Upper lobe of right lung (tissue), 1 donor: ENCODE data around the gene ASCC1. TPM values are rescaled to one million over a fixed set of nuclear protein-coding genes. Genes with fewer than 3 reads are reported as not detected.

Source experiments
- ATAC-seq: fragments of 200-7000 bp; cut with Tn5 transposase; one replicate; pipeline ENCODE4 v1.9.1; 2020; ENCODE audit warnings: mild to moderate bottlenecking, moderate library complexity
- DNase-seq: peaks from one replicate; pipeline ENCODE4 v3.0.0-alpha.2; 2020
- H3K27ac ChIP-seq: fragments of 200-600 bp; one replicate; pipeline ENCODE4 v1.8.0; 2022
- H3K27me3 ChIP-seq: fragments of 200-600 bp; one replicate; pipeline ENCODE4 v1.8.0; 2022; ENCODE audit warnings: mild to moderate bottlenecking
- H3K36me3 ChIP-seq: fragments of 200-600 bp; one replicate; pipeline ENCODE4 v1.8.0; 2022
- H3K4me1 ChIP-seq: fragments of 200-600 bp; one replicate; pipeline ENCODE4 v1.8.0; 2022
- H3K4me3 ChIP-seq: fragments of 200-600 bp; one replicate; pipeline ENCODE4 v1.8.0; 2022; ENCODE audit warnings: mild to moderate bottlenecking
- H3K9me3 ChIP-seq: fragments of 200-600 bp; one replicate; pipeline ENCODE4 v1.8.0; 2022
- intact Hi-C: fragments of 100-400 bp; cut with DNase I; formaldehyde crosslinking; loops from one replicate; pipeline ENCODE4 v1.11.0; 2022
- total RNA-seq: library from RNA; stranded (reverse); fragmentation: NEBNext Ultra II Directional; extraction: Animal tissue kit (Norgen Biotek cat#: 25700); gene quantifications from one replicate; pipeline ENCODE4 v1.2.1, GENCODE V29; 2021
- TF ChIP-seq, protein P1 (sequence below): fragments of 200-600 bp; IDR thresholded peaks from one replicate; pipeline ENCODE4 v1.8.0; 2022; ENCODE audit warnings: antibody characterized with exemption
- donor health status: DM: no; HTN: yes; CAD: no; lungs with severe emphysema.

Gene ASCC1
- total RNA-seq, 1 donor from 2014 or later, result 27.4 TPM

DNA sequence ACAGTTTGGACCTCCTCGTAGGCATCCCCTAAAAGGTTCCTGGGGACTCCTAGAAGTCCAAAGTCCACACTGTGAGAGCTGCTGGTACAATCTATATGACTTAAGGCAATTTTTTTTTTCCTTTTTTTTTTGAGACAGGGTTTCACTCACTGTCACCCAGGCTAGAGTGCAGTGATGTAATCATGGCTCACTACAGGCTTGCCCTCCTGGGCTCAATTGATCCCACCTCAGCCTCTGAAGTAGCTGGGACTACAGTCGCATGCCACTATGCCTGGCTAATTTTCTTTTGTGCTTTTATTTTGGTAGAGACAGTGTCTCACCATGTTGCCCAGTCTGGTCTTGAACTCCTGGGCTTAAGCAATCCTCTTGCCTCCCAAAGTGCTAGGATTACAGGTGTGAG is 123.1 kb downstream of the ASCC1 start:
- intact Hi-C loops, result no loop called here
- H3K27ac ChIP-seq, result no peak overlapping the region
- DNase-seq (no peak), ATAC-seq (no peak)
- H3K36me3 ChIP-seq, result peaks cover 9% of the 10 kb centered on the region
- H3K27me3 ChIP-seq, result peaks cover 11% of the 10 kb centered on the region
- TF ChIP-seq, protein P1, sequence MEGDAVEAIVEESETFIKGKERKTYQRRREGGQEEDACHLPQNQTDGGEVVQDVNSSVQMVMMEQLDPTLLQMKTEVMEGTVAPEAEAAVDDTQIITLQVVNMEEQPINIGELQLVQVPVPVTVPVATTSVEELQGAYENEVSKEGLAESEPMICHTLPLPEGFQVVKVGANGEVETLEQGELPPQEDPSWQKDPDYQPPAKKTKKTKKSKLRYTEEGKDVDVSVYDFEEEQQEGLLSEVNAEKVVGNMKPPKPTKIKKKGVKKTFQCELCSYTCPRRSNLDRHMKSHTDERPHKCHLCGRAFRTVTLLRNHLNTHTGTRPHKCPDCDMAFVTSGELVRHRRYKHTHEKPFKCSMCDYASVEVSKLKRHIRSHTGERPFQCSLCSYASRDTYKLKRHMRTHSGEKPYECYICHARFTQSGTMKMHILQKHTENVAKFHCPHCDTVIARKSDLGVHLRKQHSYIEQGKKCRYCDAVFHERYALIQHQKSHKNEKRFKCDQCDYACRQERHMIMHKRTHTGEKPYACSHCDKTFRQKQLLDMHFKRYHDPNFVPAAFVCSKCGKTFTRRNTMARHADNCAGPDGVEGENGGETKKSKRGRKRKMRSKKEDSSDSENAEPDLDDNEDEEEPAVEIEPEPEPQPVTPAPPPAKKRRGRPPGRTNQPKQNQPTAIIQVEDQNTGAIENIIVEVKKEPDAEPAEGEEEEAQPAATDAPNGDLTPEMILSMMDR, result no peak
- peaks cover 8% of the 10 kb centered on the region for H3K4me1 ChIP-seq
- H3K9me3 ChIP-seq, result no peaks in the 10 kb centered on the region
- no peak overlapping the region for H3K4me3 ChIP-seq

DNA sequence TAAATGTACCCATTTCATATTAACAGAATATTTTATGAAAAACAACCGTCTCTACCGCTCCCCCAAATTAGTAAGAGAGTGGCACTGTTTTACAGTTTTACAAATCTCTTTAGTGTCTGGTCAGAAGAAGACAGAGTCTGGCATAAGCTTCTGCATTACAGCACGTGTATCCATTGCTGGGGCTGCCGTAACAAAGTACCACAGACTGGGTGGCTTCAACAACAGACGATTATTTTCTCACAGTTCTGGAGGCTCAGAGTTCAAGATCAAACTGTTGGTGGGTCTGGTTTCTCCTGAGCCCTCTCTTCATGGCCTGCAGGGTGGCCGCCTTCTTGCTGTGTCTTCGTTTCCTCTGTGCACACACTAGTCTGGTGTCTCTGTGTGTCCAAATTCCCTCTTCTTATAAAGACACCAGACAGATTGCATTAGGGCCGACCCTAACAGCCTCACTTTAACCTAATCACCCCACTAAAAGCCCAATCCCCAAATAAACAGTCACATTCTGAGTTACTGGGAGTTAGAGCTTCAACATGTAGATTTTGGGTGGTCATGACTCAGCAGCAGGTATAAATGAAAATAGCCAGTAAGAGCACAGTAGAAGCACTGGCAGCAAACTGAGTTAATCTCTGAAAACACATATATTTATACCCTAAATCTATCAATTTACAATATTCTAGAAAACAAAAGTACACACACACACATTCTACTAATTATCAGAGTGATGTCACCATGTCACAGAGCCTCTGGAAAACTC is 123.7 kb downstream of the ASCC1 start:
- TF ChIP-seq, protein P1, result no peak
- intact Hi-C loops, result no loop called here
- Histone ChIP-seq H3K9me3 (no peaks in the 10 kb centered on the region), H3K4me1 (peaks cover 10% of the 10 kb centered on the region), H3K4me3 (no peak overlapping the region), H3K27ac (no peak overlapping the region), H3K36me3 (peaks cover 9% of the 10 kb centered on the region), H3K27me3 (peaks cover 18% of the 10 kb centered on the region)
- ATAC-seq, result no peak
- no peak for DNase-seq

DNA sequence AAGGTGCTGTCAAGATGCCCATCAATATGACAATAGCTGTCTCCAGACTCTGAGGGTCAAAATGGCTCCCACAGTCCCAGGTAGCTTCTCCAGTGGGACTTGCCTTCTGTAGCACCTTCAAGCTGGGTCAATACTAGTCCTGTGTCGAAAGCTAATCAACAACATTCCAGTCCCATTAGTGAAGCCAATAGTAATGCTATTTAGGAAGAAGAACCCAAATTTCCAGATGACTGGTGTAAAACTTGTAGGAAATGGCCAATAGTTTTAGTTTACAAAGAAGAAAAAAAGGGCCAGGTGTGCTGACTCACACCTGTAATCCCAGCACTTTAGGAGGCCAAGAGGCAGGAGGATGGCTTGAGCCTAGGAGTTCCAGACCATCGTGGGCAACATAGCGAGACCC is 125.8 kb downstream of the ASCC1 start:
- intact Hi-C loops, result no loop called here
- no peak for DNase-seq
- Histone ChIP-seq H3K27ac (no peak overlapping the region), H3K4me3 (no peak overlapping the region), H3K9me3 (no peaks in the 10 kb centered on the region), H3K36me3 (no peaks in the 10 kb centered on the region), H3K4me1 (peaks cover 14% of the 10 kb centered on the region), H3K27me3 (peaks cover 24% of the 10 kb centered on the region)
- TF ChIP-seq, protein P1, result no peak
- no peak for ATAC-seq

DNA sequence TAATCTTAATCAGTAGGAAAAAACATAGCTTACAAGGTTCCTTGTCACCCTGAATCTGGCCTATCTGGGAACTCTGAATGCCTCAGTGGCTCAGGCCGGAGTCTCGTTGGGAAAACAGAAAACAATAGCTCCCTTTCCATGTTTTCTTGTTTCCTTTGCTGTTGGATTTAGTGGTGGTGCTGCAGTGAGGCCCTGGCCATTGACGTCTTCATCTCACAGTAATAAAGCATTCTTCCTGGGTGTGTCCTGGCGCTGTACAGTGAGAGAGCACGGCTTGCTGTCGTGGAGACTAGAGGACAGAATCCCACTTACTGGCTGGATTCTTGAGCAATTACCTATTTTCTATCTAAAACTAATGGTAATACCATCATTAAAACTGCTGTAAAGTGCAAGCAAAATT is 126.5 kb downstream of the ASCC1 start:
- intact Hi-C loops, result no loop called here
- Histone ChIP-seq H3K9me3 (no peaks in the 10 kb centered on the region), H3K27me3 (peaks cover 24% of the 10 kb centered on the region), H3K4me1 (peaks cover 14% of the 10 kb centered on the region), H3K27ac (peak overlapping the region; percentile 83), H3K36me3 (no peaks in the 10 kb centered on the region), H3K4me3 (no peak overlapping the region)
- DNase-seq (no peak), ATAC-seq (no peak)
- TF ChIP-seq, protein P1, result no peak

DNA sequence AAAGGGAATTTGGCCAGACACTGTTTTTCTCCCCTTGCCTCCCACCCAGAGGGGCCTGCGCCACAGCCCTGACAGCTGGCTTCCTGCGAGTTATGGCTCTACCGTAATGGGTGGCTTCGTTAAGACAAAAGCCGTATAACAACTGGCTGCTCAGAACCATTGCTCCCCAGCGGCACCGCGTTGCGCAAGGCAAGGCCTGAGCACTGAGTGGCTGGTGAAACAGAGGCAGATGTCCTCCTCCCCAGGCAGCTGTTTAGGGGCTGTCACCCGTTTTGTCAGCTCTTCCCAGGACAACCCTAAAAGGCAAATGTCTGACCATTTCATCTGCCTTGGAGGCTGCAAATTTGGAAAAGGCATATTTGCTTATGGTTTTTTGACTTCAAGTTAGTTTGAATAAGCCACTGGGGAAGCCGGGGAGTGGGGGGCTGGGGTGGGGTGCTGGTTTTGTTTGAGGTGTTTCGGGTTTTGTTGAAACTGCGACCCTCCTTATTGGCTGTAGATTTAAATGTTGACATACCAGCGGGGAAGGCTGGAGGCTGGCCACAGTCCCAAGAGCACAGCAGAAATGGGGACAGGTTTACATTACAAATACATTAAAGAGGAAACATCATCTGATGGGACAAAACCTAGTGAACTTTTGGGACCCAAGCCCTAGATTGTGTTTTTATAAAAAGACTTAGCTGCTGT is 127.0 kb downstream of the ASCC1 start:
- no peak for DNase-seq
- intact Hi-C loops, result no loop called here
- Histone ChIP-seq H3K27me3 (peaks cover 24% of the 10 kb centered on the region), H3K9me3 (no peaks in the 10 kb centered on the region), H3K4me1 (peaks cover 14% of the 10 kb centered on the region), H3K36me3 (no peaks in the 10 kb centered on the region), H3K4me3 (peak overlapping the region; percentile 60), H3K27ac (peak overlapping the region; percentile 83)
- TF ChIP-seq, protein P1, result no peak
- ATAC-seq, result peak; percentile 44
